A549 (cell line): ENCODE results near the gene PHF2.

ENCODE experiments used
- CTCF ChIP-seq: fragments of >200 bp; sonication (Bioruptor Twin); formaldehyde crosslinking; IDR thresholded peaks from 3 replicates; pipeline ENCODE4 v1.5.1; 2016
- MYC ChIP-seq: IDR thresholded peaks from 2 replicates; pipeline ENCODE4 v1.6.1; 2012; ENCODE audit warnings: mild to moderate bottlenecking, inconsistent platforms, low read length, improper control_type of control experiment, borderline replicate concordance
- POLR2A ChIP-seq: IDR thresholded peaks from 2 replicates; pipeline ENCODE4 v1.6.1; 2012; ENCODE audit warnings: mild to moderate bottlenecking, low read length

GRCh38 chr9:93603906-93604326 lies 27.5 kb downstream of the PHF2 start:
- TF ChIP-seq POLR2A (no peak), CTCF (no peak), MYC (no peak)
